ENCODE measurements around the gene TBL1XR1. TPM values are rescaled to one million over a fixed set of nuclear protein-coding genes. Genes with fewer than 3 reads are reported as not detected.

The TBL1XR1 gene
- total RNA-seq, 2 experiments from 2014 or later = 63.2 to 67.8 TPM

- Mint-ChIP-seq H3K27me3 (no peaks in the 10 kb centered on the region), H3K36me3 (ENCODE audit: low read depth) (no peaks in the 10 kb centered on the region), H3K27ac (peak overlapping the region; percentile 35), H3K9me3 (no peaks in the 10 kb centered on the region), H3K4me3 (peak overlapping the region; percentile 34), H3K4me1 (ENCODE audit: low read depth) (peaks cover 78% of the 10 kb centered on the region)
- intact Hi-C loops (cut with DNase I, micrococcal nuclease) = loop anchor here in 1 of 2 experiments (2.0 to 5.0 kb wide), 3 partner anchors 35 to 89 kb away; partner anchors contain the start of gene TBL1XR1
- peaks cover 23% of the 10 kb centered on the region for H3K4me1 ChIP-seq (ENCODE audit: insufficient read depth, low read length)
- H3K27ac ChIP-seq (ENCODE audit: low read depth in 1 of 2, low read length in 2 of 2) = no peak overlapping the region
- no peak for TF ChIP-seq CTCF (IDR thresholded peaks at IDR 0.05)
- no peak overlapping the region for H3K4me3 ChIP-seq (ENCODE audit: low read length)
- DNase-seq (no peak), ATAC-seq (ENCODE audit: poor library complexity) (no peak)
- H3K36me3 ChIP-seq (ENCODE audit: insufficient read depth, low read length) = no peaks in the 10 kb centered on the region
- POLR2A ChIA-PET = no interaction called here
- CTCF ChIA-PET = interaction anchor here (0.8 to 1.2 kb wide), 2 partner anchors 11 to 28 kb away, joined by 3 read pairs; no protein-coding TSS in a partner anchor
- H3K9me3 ChIP-seq (ENCODE audit: control insufficient read depth in 1 of 2, insufficient read depth in 1 of 2, low read length in 2 of 2) = no peaks in the 10 kb centered on the region
- no peaks in the 10 kb centered on the region for H3K27me3 ChIP-seq (ENCODE audit: control insufficient read depth in 1 of 2, insufficient read depth in 2 of 2, low read length in 2 of 2)
Measured at GRCh38 chr3:177107461-177108239, 89.6 kb downstream of the TBL1XR1 start.

- Histone ChIP-seq H3K27me3 (ENCODE audit: control insufficient read depth in 1 of 2, insufficient read depth in 2 of 2, low read length in 2 of 2) (no peaks in the 10 kb centered on the region), H3K36me3 (ENCODE audit: insufficient read depth, low read length) (no peaks in the 10 kb centered on the region), H3K27ac (ENCODE audit: low read depth in 1 of 2, low read length in 2 of 2) (no peak overlapping the region), H3K9me3 (ENCODE audit: control insufficient read depth in 1 of 2, insufficient read depth in 1 of 2, low read length in 2 of 2) (no peaks in the 10 kb centered on the region), H3K4me1 (ENCODE audit: insufficient read depth, low read length) (peaks cover 19% of the 10 kb centered on the region), H3K4me3 (ENCODE audit: low read length) (no peak overlapping the region)
- Mint-ChIP-seq H3K36me3 (ENCODE audit: low read depth) (peaks cover under 1% of the 10 kb centered on the region), H3K27ac (peak overlapping the region; percentile 67), H3K4me3 (no peak overlapping the region), H3K9me3 (no peaks in the 10 kb centered on the region), H3K27me3 (no peaks in the 10 kb centered on the region), H3K4me1 (ENCODE audit: low read depth) (peaks cover 83% of the 10 kb centered on the region)
- intact Hi-C loops (cut with DNase I, micrococcal nuclease) = loop anchor here in 1 of 2 experiments (5.0 kb wide), 2 partner anchors 34 to 49 kb away; no protein-coding TSS in a partner anchor
- ATAC-seq (ENCODE audit: poor library complexity) (no peak), DNase-seq (no peak)
- CTCF ChIA-PET = interaction anchor here (1.2 kb wide), 1 partner anchor 10 kb away, joined by 3 read pairs; no protein-coding TSS in a partner anchor
- TF ChIP-seq CTCF (IDR thresholded peaks at IDR 0.05) = no peak
- POLR2A ChIA-PET = interaction anchor here (0.9 to 2.2 kb wide), 3 partner anchors 49 to 92 kb away, joined by 3 to 6 read pairs (median 4); partner anchors contain the start of gene TBL1XR1
Measured at GRCh38 chr3:177106594-177106993, 90.7 kb downstream of the TBL1XR1 start.

- POLR2A ChIA-PET = interaction anchor here (0.9 to 2.2 kb wide), 3 partner anchors 48 to 92 kb away, joined by 3 to 6 read pairs (median 4); partner anchors contain the start of gene TBL1XR1
Measured at GRCh38 chr3:177106184-177106583, 91.1 kb downstream of the TBL1XR1 start.

More at GRCh38 chr3:177106184-177106583, 91.1 kb downstream of the TBL1XR1 start:
- H3K27me3 Mint-ChIP-seq = no peaks in the 10 kb centered on the region
- Histone ChIP-seq H3K27me3 (ENCODE audit: control insufficient read depth in 1 of 2, insufficient read depth in 2 of 2, low read length in 2 of 2) (no peaks in the 10 kb centered on the region), H3K27ac (ENCODE audit: low read depth in 1 of 2, low read length in 2 of 2) (no peak overlapping the region), H3K4me1 (ENCODE audit: insufficient read depth, low read length) (peaks cover 15% of the 10 kb centered on the region), H3K4me3 (ENCODE audit: low read length) (no peak overlapping the region), H3K9me3 (ENCODE audit: control insufficient read depth in 1 of 2, insufficient read depth in 1 of 2, low read length in 2 of 2) (no peaks in the 10 kb centered on the region), H3K36me3 (ENCODE audit: insufficient read depth, low read length) (no peaks in the 10 kb centered on the region)
- H3K4me1 Mint-ChIP-seq (ENCODE audit: low read depth) = peaks cover 83% of the 10 kb centered on the region
- intact Hi-C loops (cut with DNase I, micrococcal nuclease) = loop anchor here in 1 of 2 experiments (5.0 kb wide), 2 partner anchors 34 to 49 kb away; no protein-coding TSS in a partner anchor
- peak in 1 of 14 experiments; percentile 26 for DNase-seq
- TF ChIP-seq CTCF (IDR thresholded peaks at IDR 0.05) = no peak
- CTCF ChIA-PET = interaction anchor here (1.2 kb wide), 1 partner anchor 10 kb away, joined by 3 read pairs; no protein-coding TSS in a partner anchor
- H3K27ac Mint-ChIP-seq = peak overlapping the region; percentile 67
- H3K9me3 Mint-ChIP-seq = no peaks in the 10 kb centered on the region
- no peak overlapping the region for H3K4me3 Mint-ChIP-seq
- peaks cover 5% of the 10 kb centered on the region for H3K36me3 Mint-ChIP-seq (ENCODE audit: low read depth)
- no peak for ATAC-seq (ENCODE audit: poor library complexity)

Data from CD4-positive, alpha-beta T cell (primary cell).